ENCODE data around the gene SARS1. TPM values are rescaled to one million over a fixed set of nuclear protein-coding genes. Genes with fewer than 3 reads are reported as not detected.

Gene SARS1
- total and polyA plus RNA-seq, 4 donors = 118 to 212 (median 147) TPM

DNA sequence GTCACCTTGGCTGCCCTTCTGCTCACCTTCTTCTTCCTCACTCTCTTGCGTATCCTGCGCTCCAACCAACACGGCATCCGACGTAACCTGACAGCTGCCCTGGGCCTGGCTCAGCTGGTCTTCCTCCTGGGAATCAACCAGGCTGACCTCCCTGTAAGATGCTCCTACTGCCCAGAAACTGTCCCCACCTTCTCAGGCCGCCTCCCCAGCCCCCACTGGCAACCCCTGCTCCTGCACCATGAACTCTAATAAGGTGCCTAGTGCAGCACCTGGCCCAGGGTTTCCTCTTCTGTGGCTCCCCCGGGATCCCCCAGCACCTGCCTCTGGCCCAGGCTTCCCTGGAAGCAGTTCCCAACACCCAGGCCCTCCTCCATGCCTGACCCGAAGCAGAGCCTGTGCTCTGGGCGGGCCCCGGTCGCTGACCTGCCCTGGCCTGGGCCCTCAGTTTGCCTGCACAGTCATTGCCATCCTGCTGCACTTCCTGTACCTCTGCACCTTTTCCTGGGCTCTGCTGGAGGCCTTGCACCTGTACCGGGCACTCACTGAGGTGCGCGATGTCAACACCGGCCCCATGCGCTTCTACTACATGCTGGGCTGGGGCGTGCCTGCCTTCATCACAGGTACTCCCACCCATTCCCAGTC lies 56.4 kb downstream of the SARS1 start:
- WGBS, 2 donors = 95 to 97% methylated on average over 17 of the region's 17 CpGs
- no peaks in the 10 kb centered on the region for H3K9me3 ChIP-seq (ENCODE audit: control insufficient read depth in 4 of 4, insufficient read depth in 3 of 4, low read length in 3 of 4)
- no peak overlapping the region for H3K27ac ChIP-seq (ENCODE audit: low read depth in 1 of 2, low read length in 1 of 2)
- H3K36me3 ChIP-seq (ENCODE audit: control insufficient read depth in 4 of 4, insufficient read depth in 4 of 4, low read length in 4 of 4) = peaks cover 0 to 4% (median 0%) of the 10 kb centered on the region in 4 donors
- no peaks in the 10 kb centered on the region for H3K27me3 ChIP-seq (ENCODE audit: control insufficient read depth in 3 of 3, insufficient read depth in 3 of 3, low read length in 2 of 3)
- ATAC-seq (ENCODE audit: insufficient read depth, low FRiP score) (no peak), DNase-seq (no peak)
- peaks cover 0 to 32% (median 0%) of the 10 kb centered on the region in 5 donors for H3K4me1 ChIP-seq (ENCODE audit: control insufficient read depth in 5 of 5, insufficient read depth in 5 of 5, low read length in 5 of 5)
- no peak for TF ChIP-seq CTCF (IDR thresholded peaks at IDR 0.05; ENCODE audit: control extremely low read depth, extremely low read depth)
- no peak overlapping the region for H3K4me3 ChIP-seq
- no peak overlapping the region for H3K9ac ChIP-seq (ENCODE audit: insufficient read depth in 1 of 2, low read length in 2 of 2)

DNA sequence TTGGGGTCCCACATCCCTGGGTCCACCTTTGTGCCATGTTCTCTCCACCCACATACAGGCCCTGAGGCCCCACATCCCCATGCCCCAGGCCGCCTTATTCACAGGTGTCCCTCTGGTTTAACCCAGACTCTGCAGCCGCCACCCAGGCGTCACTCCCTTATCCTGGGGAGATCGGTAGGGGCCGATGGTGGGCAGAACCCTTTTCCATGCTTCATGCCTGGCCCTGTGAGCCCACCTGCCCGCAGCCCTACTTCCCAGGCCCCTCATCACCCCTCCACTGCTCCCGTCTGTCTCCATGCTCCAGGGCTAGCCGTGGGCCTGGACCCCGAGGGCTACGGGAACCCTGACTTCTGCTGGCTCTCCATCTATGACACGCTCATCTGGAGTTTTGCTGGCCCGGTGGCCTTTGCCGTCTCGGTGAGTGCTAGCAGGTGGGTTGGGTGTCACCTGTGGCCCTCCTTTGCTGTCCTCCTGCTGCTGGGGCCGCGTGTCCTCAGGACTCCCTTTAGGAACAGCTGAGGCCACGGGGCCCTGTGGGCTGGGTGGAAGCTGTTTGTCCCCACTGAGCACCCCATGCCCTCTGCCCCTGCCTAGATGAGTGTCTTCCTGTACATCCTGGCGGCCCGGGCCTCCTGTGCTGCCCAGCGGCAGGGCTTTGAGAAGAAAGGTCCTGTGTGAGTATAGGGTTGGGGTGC lies 57.1 kb downstream of the SARS1 start:
- TF ChIP-seq CTCF (IDR thresholded peaks at IDR 0.05; ENCODE audit: control extremely low read depth, extremely low read depth) = no peak
- peaks cover 0 to 4% (median 0%) of the 10 kb centered on the region in 4 donors for H3K36me3 ChIP-seq (ENCODE audit: control insufficient read depth in 4 of 4, insufficient read depth in 4 of 4, low read length in 4 of 4)
- peaks cover 0 to 38% (median under 1%) of the 10 kb centered on the region in 5 donors for H3K4me1 ChIP-seq (ENCODE audit: control insufficient read depth in 5 of 5, insufficient read depth in 5 of 5, low read length in 5 of 5)
- ATAC-seq (ENCODE audit: insufficient read depth, low FRiP score) = no peak
- H3K9me3 ChIP-seq (ENCODE audit: control insufficient read depth in 4 of 4, insufficient read depth in 3 of 4, low read length in 3 of 4) = no peaks in the 10 kb centered on the region
- H3K27ac ChIP-seq (ENCODE audit: low read depth in 1 of 2, low read length in 1 of 2) = no peak overlapping the region
- 90 to 93% methylated on average over 19 to 20 of the region's 20 CpGs for WGBS, 2 donors
- H3K4me3 ChIP-seq = no peak overlapping the region
- no peak overlapping the region for H3K9ac ChIP-seq (ENCODE audit: insufficient read depth in 1 of 2, low read length in 2 of 2)
- no peak for DNase-seq
- no peaks in the 10 kb centered on the region for H3K27me3 ChIP-seq (ENCODE audit: control insufficient read depth in 3 of 3, insufficient read depth in 3 of 3, low read length in 2 of 3)

GRCh38 chr1:109271458-109271857 lies 57.7 kb downstream of the SARS1 start:
- no peak overlapping the region for H3K27ac ChIP-seq (ENCODE audit: low read depth in 1 of 2, low read length in 1 of 2)
- WGBS, 2 donors = 90 to 98% methylated on average over 6 of the region's 6 CpGs
- no peak overlapping the region for H3K4me3 ChIP-seq
- no peaks in the 10 kb centered on the region for H3K27me3 ChIP-seq (ENCODE audit: control insufficient read depth in 3 of 3, insufficient read depth in 3 of 3, low read length in 2 of 3)
- no peak for ATAC-seq (ENCODE audit: insufficient read depth, low FRiP score)
- no peak overlapping the region for H3K9ac ChIP-seq (ENCODE audit: insufficient read depth in 1 of 2, low read length in 2 of 2)
- peaks cover 0 to 4% (median 0%) of the 10 kb centered on the region in 4 donors for H3K36me3 ChIP-seq (ENCODE audit: control insufficient read depth in 4 of 4, insufficient read depth in 4 of 4, low read length in 4 of 4)
- no peaks in the 10 kb centered on the region for H3K9me3 ChIP-seq (ENCODE audit: control insufficient read depth in 4 of 4, insufficient read depth in 3 of 4, low read length in 3 of 4)
- no peak for TF ChIP-seq CTCF (IDR thresholded peaks at IDR 0.05; ENCODE audit: control extremely low read depth, extremely low read depth)
- DNase-seq = no peak
- H3K4me1 ChIP-seq (ENCODE audit: control insufficient read depth in 5 of 5, insufficient read depth in 5 of 5, low read length in 5 of 5) = peaks cover 0 to 40% (median 2%) of the 10 kb centered on the region in 5 donors
